ENCODE data around the gene NEAT1. TPM values are rescaled to one million over a fixed set of nuclear protein-coding genes. Genes with fewer than 3 reads are reported as not detected.
A peak's percentile ranks its signal among the peaks of the same experiment; 100 is the strongest.

The NEAT1 gene
- total and polyA plus RNA-seq, 9 of the 15 experiments (the other 6 are each of a cell fraction or from before 2014, with no cell fraction given) = 20.1 to 389 (median 62.8) TPM

- TF ChIP-seq RNF219 (CRISPR knock-in tag; IDR thresholded peaks at IDR 0.05) (no peak), REST (IDR thresholded peaks at IDR 0.05; ENCODE audit: borderline replicate concordance) (no peak), REST (CRISPR knock-in tag; IDR thresholded peaks at IDR 0.05; ENCODE audit: low read depth) (no peak), KAT7 (CRISPR knock-in tag; IDR thresholded peaks at IDR 0.05; ENCODE audit: borderline replicate concordance) (no peak), NONO (IDR thresholded peaks at IDR 0.05; ENCODE audit: low read depth in 2 of 2, low read length in 1 of 2) (no peak), ZNF263 (CRISPR knock-in tag; IDR thresholded peaks at IDR 0.05; ENCODE audit: borderline replicate concordance) (no peak), TRIM25 (IDR thresholded peaks at IDR 0.05; ENCODE audit: borderline replicate concordance) (no peak), BACH1 (tag; IDR thresholded peaks at IDR 0.05) (peak; percentile 46; the same call in 1 of the 2 replicates), GABPB1 (CRISPR knock-in tag; IDR thresholded peaks at IDR 0.05) (no peak), LARP7 (IDR thresholded peaks at IDR 0.05) (no peak), EGR1 (conservative IDR thresholded peaks at IDR 0.05) (peak; percentile 88), XRCC3 (IDR thresholded peaks at IDR 0.05) (no peak), HDAC2 (IDR thresholded peaks at IDR 0.05) (no peak), TGIF2 (CRISPR knock-in tag; IDR thresholded peaks at IDR 0.05) (no peak), ZBTB1 (CRISPR knock-in tag; IDR thresholded peaks at IDR 0.05; ENCODE audit: borderline replicate concordance, low read depth) (no peak), HDAC1 (IDR thresholded peaks at IDR 0.05) (0 out of 4 replicates have a peak, but pooled peaks of 1 of the 2 experiments have one; percentile 19), DIDO1 (tag; IDR thresholded peaks at IDR 0.05; ENCODE audit: low read depth) (no peak)
These were observed 65.9 kb downstream of the NEAT1 start (continued) for GRCh38 chr11:65488273-65489034.

Data from K562 (cell line).